Ovary (tissue), 9 donors: ENCODE measurements around the gene TUSC1. TPM values are rescaled to one million over a fixed set of nuclear protein-coding genes. Genes with fewer than 3 reads are reported as not detected.
A peak's percentile ranks its signal among the peaks of the same experiment; 100 is the strongest.
"Not testable (repeated sequence)": the region's sequence is repeated elsewhere in the genome, so short reads cannot be mapped to it uniquely, and the experiment has no call there.

Experiments
- DNase-seq, 5 donors: peaks; one replicate each; pipeline ENCODE4 v3.0.0-alpha.2; 2019 to 2020
- H3K27ac ChIP-seq, 2 donors: fragments of 200-600 bp; one replicate each; pipeline versions ENCODE4 v1.5.1 to v1.8.0; 2019 to 2022
- H3K27me3 ChIP-seq: fragments of 200-600 bp; one replicate; pipeline ENCODE4 v1.8.0; 2022
- H3K36me3 ChIP-seq: fragments of 200-600 bp; sonication (generic); one replicate; pipeline ENCODE4 v1.5.1; 2019
- H3K4me1 ChIP-seq: one replicate; pipeline ENCODE4 v1.8.1; 2013; ENCODE audit warnings: mild to moderate bottlenecking, moderate library complexity; ENCODE audit not compliant: insufficient read depth
- H3K4me3 ChIP-seq: fragments of 200-600 bp; sonication (generic); one replicate; pipeline ENCODE4 v1.5.1; 2017
- H3K9me3 ChIP-seq, 2 donors: fragments of 200-600 bp in 1 of 2; sonication (generic) in 1 of 2; one replicate each; pipeline versions ENCODE4 v1.5.1 to v1.8.1; 2013 to 2019; ENCODE audit warnings: mild to moderate bottlenecking in 1 of 2, moderate library complexity in 1 of 2
- CTCF ChIP-seq, 3 donors: fragments of 450-650 bp in 2 of 3; fragments of 200-600 bp in 1 of 3; IDR thresholded peaks; one replicate each; pipeline versions ENCODE4 v1.5.1 to v1.8.0; 2016 to 2022; ENCODE audit warnings: antibody characterized with exemption in 3 of 3, mild to moderate bottlenecking in 1 of 3
- EP300 ChIP-seq: sonication (generic); formaldehyde crosslinking; IDR thresholded peaks from one replicate; pipeline ENCODE4 v1.6.1; 2017; ENCODE audit warnings: antibody characterized with exemption
- POLR2A ChIP-seq: fragments of 450-650 bp; IDR thresholded peaks from one replicate; pipeline ENCODE4 v1.6.1; 2017; ENCODE audit warnings: antibody characterized with exemption, mild to moderate bottlenecking, moderate library complexity
- WGBS, 3 donors: extraction: QIAGEN DNeasy Blood & Tissue Kit in 1 of 3; methylation state at CpG; one replicate each; pipeline versions ENCODE4 v1.1.5 to v1.1.7; 2013 to 2017; 5-methylcytosine and 5-hydroxymethylcytosine counted together
- intact Hi-C, 4 donors: fragments of 100-400 bp; cut with DNase I; formaldehyde crosslinking; loops; one replicate each; pipeline versions ENCODE4 v1.11.0 to v1.15.1; 2022 to 2023
- polyA plus RNA-seq, 2 donors: library from polyadenylated mRNA; stranded (reverse); fragments of 200-250 nt in 1 of 2; fragments of 350-450 nt in 1 of 2; fragmentation: Illumina TruSeq in 1 of 2; extraction: RNeasy Lipid Tissue Mini Kit (QIAGEN cat#74804) in 1 of 2; gene quantifications; one replicate each; pipeline ENCODE4 v1.2.3, GENCODE V29; 2013 to 2014
- total RNA-seq, 7 donors: library from RNA; depleted of rRNA in 2 of 7; stranded (reverse); fragments of >200 nt in 2 of 7; fragmentation: NEBNext Ultra II Directional in 3 of 7; extraction: Animal tissue kit (Norgen Biotek cat#: 25700) in 3 of 7; gene quantifications; one replicate each; pipeline versions ENCODE4 v1.1.0 to v1.2.4, GENCODE V29; 2016 to 2023
- donor health status: DM: no; HTN: no; CAD: no; lungs with moderate emphysema.
- donor health status: DM: no; HTN: no; CAD: no.
- donor health status: Bipolar disorder and iron deficiency.
- donor health status: DM: yes; HTN: yes; CAD: no.
- donor health status: DM: no; HTN: no; CAD: no.
- donor health status: DM: yes; HTN: yes; CAD: no.

TUSC1 gene
- total and polyA plus RNA-seq, 9 donors, result 12.0 to 35.0 (median 16.6) TPM

- Histone ChIP-seq H3K36me3 (no peaks in the 10 kb centered on the region), H3K9me3 (no peaks in the 10 kb centered on the region), H3K27me3 (no peaks in the 10 kb centered on the region), H3K4me1 (no peaks in the 10 kb centered on the region), H3K4me3 (peak overlapping the region; percentile 58), H3K27ac (peak overlapping the region; percentile 99 to 100)
- no peak for DNase-seq
- 64 to 68% (median 67%) methylated on average over 4 of the region's 4 CpGs for WGBS, 3 donors
- TF ChIP-seq POLR2A, result no peak
- TF ChIP-seq EP300, result no peak
- TF ChIP-seq CTCF (IDR thresholded peaks at IDR 0.05), result no peak
- intact Hi-C loops, result no loop called here
Measured at GRCh38 chr9:25678846-25679360, 659 bp upstream of the TUSC1 start.

- H3K4me3 ChIP-seq, result peak overlapping the region; percentile 58
- H3K9me3 ChIP-seq, result no peaks in the 10 kb centered on the region
- TF ChIP-seq POLR2A (peak; percentile 72), EP300 (no peak), CTCF (IDR thresholded peaks at IDR 0.05) (no peak)
- H3K36me3 ChIP-seq, result no peaks in the 10 kb centered on the region
- peak overlapping the region; percentile 99 to 100 for H3K27ac ChIP-seq
- H3K4me1 ChIP-seq, result no peaks in the 10 kb centered on the region
- intact Hi-C loops, result no loop called here
- 0 to 3% (median 1%) methylated on average over 40 to 77 of the region's 77 CpGs for WGBS, 3 donors
- H3K27me3 ChIP-seq, result no peaks in the 10 kb centered on the region
- DNase-seq, result peak; percentile 88 to 93 (median 90)
Measured at GRCh38 chr9:25677301-25678146, 720 bp downstream of the TUSC1 start.

- H3K36me3 ChIP-seq, DNase-seq, H3K4me3 ChIP-seq, H3K4me1 ChIP-seq, intact Hi-C loops, H3K27ac ChIP-seq, H3K27me3 ChIP-seq, H3K9me3 ChIP-seq: not testable (repeated sequence)
- WGBS, 3 donors, result 89 to 97% (median 93%) methylated on average over 2 of the region's 2 CpGs
Measured at GRCh38 chr9:25675858-25676257, 2.4 kb downstream of the TUSC1 start.

- H3K4me3 ChIP-seq, result no peak overlapping the region
- no peaks in the 10 kb centered on the region for H3K36me3 ChIP-seq
- H3K27ac ChIP-seq, result no peak overlapping the region
- DNase-seq, result no peak
- H3K27me3 ChIP-seq, result no peaks in the 10 kb centered on the region
- no peak for TF ChIP-seq EP300
- no peak for TF ChIP-seq POLR2A
- TF ChIP-seq CTCF (IDR thresholded peaks at IDR 0.05), result no peak
- 91 to 95% (median 94%) methylated on average over 2 of the region's 2 CpGs for WGBS, 3 donors
- no peaks in the 10 kb centered on the region for H3K9me3 ChIP-seq
- intact Hi-C loops, result no loop called here
- no peaks in the 10 kb centered on the region for H3K4me1 ChIP-seq
Measured at GRCh38 chr9:25658571-25658970, 19.7 kb downstream of the TUSC1 start.

GRCh38 chr9:25654417-25654816 is 23.8 kb downstream of the TUSC1 start:
- TF ChIP-seq EP300, result no peak
- TF ChIP-seq CTCF (IDR thresholded peaks at IDR 0.05), result no peak
- no peak for TF ChIP-seq POLR2A
- Histone ChIP-seq H3K4me3 (no peak overlapping the region), H3K27ac (no peak overlapping the region), H3K4me1 (no peaks in the 10 kb centered on the region), H3K27me3 (no peaks in the 10 kb centered on the region), H3K9me3 (no peaks in the 10 kb centered on the region), H3K36me3 (no peaks in the 10 kb centered on the region)
- DNase-seq, result no peak
- intact Hi-C loops, result no loop called here
- 88 to 90% (median 90%) methylated on average over 2 of the region's 2 CpGs for WGBS, 3 donors
